IPS-20b (cell line): Measurements from ENCODE around the gene TSBP1.
"Not testable (repeated sequence)": the region's sequence is repeated elsewhere in the genome, so short reads cannot be mapped to it uniquely, and the experiment has no call there.

Source experiments
- H3K27ac ChIP-seq: one replicate; pipeline ENCODE4 v1.5.1; 2013; ENCODE audit warnings: low read length
- H3K27me3 ChIP-seq: 2 replicates; pipeline ENCODE4 v1.6.1; 2013; ENCODE audit warnings: mild to moderate bottlenecking, low read length, inconsistent platforms; ENCODE audit not compliant: insufficient read depth
- H3K36me3 ChIP-seq: 2 replicates; pipeline ENCODE4 v1.6.1; 2013; ENCODE audit warnings: low read depth, mild to moderate bottlenecking, inconsistent platforms, low read length, moderate library complexity; ENCODE audit not compliant: insufficient read depth
- H3K4me1 ChIP-seq: 2 replicates; pipeline ENCODE4 v1.6.1; 2013; ENCODE audit warnings: mild to moderate bottlenecking, control low read depth, inconsistent platforms, low read length, moderate library complexity; ENCODE audit not compliant: insufficient read depth
- H3K4me3 ChIP-seq: 2 replicates; pipeline ENCODE4 v1.5.1; 2013; ENCODE audit warnings: mild to moderate bottlenecking, low read length, inconsistent platforms
- H3K9ac ChIP-seq: 2 replicates; pipeline ENCODE4 v1.6.1; 2013; ENCODE audit warnings: low read depth, mild to moderate bottlenecking, inconsistent platforms, low read length, moderate library complexity
- H3K9me3 ChIP-seq: 2 replicates; pipeline ENCODE4 v1.6.1; 2013; ENCODE audit warnings: mild to moderate bottlenecking, low read depth, low read length, inconsistent platforms; ENCODE audit not compliant: insufficient read depth

TSBP1 gene

GRCh38 chr6:32369660-32370059 is 2.0 kb downstream of the TSBP1 start:
- Histone ChIP-seq H3K27me3 (no peaks in the 10 kb centered on the region), H3K27ac (no peak overlapping the region), H3K4me3 (no peak overlapping the region), H3K36me3 (no peaks in the 10 kb centered on the region), H3K9ac (no peak overlapping the region), H3K4me1 (no peaks in the 10 kb centered on the region), H3K9me3 (no peaks in the 10 kb centered on the region)

GRCh38 chr6:32367644-32368043 is 4.1 kb downstream of the TSBP1 start:
- Histone ChIP-seq H3K4me1 (no peaks in the 10 kb centered on the region), H3K27ac (no peak overlapping the region), H3K27me3 (no peaks in the 10 kb centered on the region), H3K36me3 (no peaks in the 10 kb centered on the region), H3K9ac (no peak overlapping the region), H3K4me3 (no peak overlapping the region), H3K9me3 (no peaks in the 10 kb centered on the region)

DNA sequence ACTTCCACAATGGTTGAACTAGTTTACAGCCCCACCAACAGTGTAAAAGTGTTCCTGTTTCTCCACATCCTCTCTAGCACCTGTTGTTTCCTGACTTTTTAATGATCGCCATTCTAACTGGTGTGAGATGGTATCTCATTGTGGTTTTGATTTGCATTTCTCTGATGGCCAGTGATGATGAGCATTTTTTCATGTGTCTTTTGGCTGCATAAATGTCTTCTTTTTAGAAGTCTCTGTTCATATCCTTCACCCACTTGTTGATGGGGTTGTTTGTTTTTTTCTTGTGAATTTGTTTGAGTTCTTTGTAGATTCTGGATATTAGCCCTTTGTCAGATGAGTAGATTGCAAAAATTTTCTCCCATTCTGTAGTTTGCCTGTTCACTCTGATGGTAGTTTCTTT is 12.5 kb downstream of the TSBP1 start:
- H3K27ac ChIP-seq, H3K36me3 ChIP-seq, H3K4me3 ChIP-seq, H3K9ac ChIP-seq, H3K4me1 ChIP-seq, H3K9me3 ChIP-seq, H3K27me3 ChIP-seq: not testable (repeated sequence)

- H3K4me3 ChIP-seq, H3K27me3 ChIP-seq, H3K27ac ChIP-seq, H3K36me3 ChIP-seq, H3K9me3 ChIP-seq, H3K9ac ChIP-seq, H3K4me1 ChIP-seq: not testable (repeated sequence)
Measured at GRCh38 chr6:32358548-32358947, 13.2 kb downstream of the TSBP1 start.

- no peaks in the 10 kb centered on the region for H3K36me3 ChIP-seq
- no peak overlapping the region for H3K4me3 ChIP-seq
- no peaks in the 10 kb centered on the region for H3K27me3 ChIP-seq
- no peak overlapping the region for H3K27ac ChIP-seq
- no peak overlapping the region for H3K9ac ChIP-seq
- no peaks in the 10 kb centered on the region for H3K4me1 ChIP-seq
- H3K9me3 ChIP-seq, result no peaks in the 10 kb centered on the region
Measured at GRCh38 chr6:32355018-32355417, 16.7 kb downstream of the TSBP1 start.

GRCh38 chr6:32353348-32353747 is 18.4 kb downstream of the TSBP1 start:
- Histone ChIP-seq H3K27ac (no peak overlapping the region), H3K4me3 (no peak overlapping the region), H3K9ac (no peak overlapping the region), H3K27me3 (no peaks in the 10 kb centered on the region), H3K4me1 (no peaks in the 10 kb centered on the region), H3K36me3 (no peaks in the 10 kb centered on the region), H3K9me3 (no peaks in the 10 kb centered on the region)

GRCh38 chr6:32340242-32340641 is 31.5 kb downstream of the TSBP1 start:
- no peaks in the 10 kb centered on the region for H3K9me3 ChIP-seq
- H3K4me1 ChIP-seq, result no peaks in the 10 kb centered on the region; the same call in 1 of the 2 replicates
- H3K27me3 ChIP-seq, result no peaks in the 10 kb centered on the region
- no peak overlapping the region for H3K4me3 ChIP-seq
- H3K36me3 ChIP-seq, result no peaks in the 10 kb centered on the region
- H3K27ac ChIP-seq, result no peak overlapping the region
- H3K9ac ChIP-seq, result no peak overlapping the region

DNA sequence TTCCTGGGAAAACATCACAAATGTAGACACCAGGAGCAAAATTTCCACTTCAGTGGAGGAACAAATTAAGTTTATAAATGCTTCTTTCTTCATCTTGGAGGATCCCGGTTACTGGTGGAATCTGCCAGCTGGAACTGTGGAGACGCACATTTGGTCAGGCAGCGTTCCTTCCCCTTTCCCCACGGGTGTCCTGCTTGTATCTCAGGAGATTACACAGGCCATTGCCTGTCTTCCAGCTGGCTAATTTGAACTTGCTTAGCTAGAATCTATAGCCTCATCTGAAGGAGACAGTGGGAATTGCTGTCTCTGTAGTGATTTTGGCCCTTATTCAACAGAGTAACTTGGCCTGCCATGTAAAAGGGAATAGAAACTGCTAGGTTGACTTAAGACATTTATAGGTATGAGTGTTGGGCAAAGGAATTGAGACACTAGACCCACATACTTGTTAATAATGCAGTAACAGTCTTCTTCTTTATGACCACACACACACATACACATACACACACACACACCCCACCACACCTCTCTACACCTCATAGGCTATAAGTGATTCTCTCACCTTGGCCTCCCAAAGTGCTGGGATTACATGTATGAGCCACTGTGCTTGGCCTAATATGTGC is 34.4 kb downstream of the TSBP1 start:
- Histone ChIP-seq H3K27me3 (no peaks in the 10 kb centered on the region), H3K27ac (no peak overlapping the region), H3K4me3 (no peak overlapping the region), H3K9me3 (no peaks in the 10 kb centered on the region), H3K9ac (no peak overlapping the region), H3K36me3 (no peaks in the 10 kb centered on the region), H3K4me1 (no peaks in the 10 kb centered on the region; the same call in 1 of the 2 replicates)

DNA sequence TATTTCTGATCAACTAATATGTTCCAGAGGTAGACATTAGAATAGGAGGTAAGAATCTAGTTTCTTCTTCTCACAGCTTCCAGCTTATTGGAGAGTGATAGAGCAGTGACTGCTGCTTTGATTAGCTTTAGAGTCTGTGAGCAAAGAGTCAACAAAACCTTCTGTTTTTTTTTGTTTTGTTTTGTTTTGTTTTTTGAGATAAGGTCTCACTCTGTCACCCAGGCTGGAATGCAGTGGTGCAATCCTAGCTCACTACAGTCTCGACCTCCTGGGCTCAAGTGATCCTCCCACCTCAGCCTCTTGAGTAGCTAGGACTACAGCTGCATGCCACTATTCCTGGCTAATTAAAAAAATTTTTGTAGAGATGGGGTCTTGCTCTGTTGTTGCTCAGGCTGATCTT is 39.3 kb downstream of the TSBP1 start:
- Histone ChIP-seq H3K36me3 (no peaks in the 10 kb centered on the region), H3K4me3 (no peak overlapping the region), H3K27me3 (no peaks in the 10 kb centered on the region), H3K4me1 (no peaks in the 10 kb centered on the region), H3K9me3 (no peaks in the 10 kb centered on the region), H3K9ac (no peak overlapping the region), H3K27ac (no peak overlapping the region)

GRCh38 chr6:32329141-32329540 is 42.6 kb downstream of the TSBP1 start:
- Histone ChIP-seq H3K27me3 (no peaks in the 10 kb centered on the region), H3K9me3 (no peaks in the 10 kb centered on the region), H3K27ac (no peak overlapping the region), H3K36me3 (no peaks in the 10 kb centered on the region), H3K9ac (no peak overlapping the region), H3K4me1 (no peaks in the 10 kb centered on the region), H3K4me3 (no peak overlapping the region)

DNA sequence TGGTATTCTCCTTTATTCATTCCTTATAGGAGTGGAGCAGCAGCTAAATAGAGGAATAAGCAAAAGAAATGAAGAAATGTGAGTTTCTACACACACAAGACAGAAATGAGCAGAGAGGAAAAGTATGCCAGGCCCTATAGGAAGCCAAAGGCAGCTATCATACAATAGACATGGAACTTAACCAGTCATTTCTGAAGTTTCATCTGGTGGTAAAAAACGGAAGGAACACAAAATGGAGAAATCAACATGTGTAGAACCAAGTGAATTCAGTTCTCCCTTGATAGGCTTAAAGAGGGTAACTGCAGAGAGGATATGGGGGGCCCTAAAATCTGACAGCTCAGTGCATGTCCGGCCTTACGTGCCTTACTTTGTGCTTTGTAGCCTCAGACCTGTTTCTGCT is 44.6 kb downstream of the TSBP1 start:
- Histone ChIP-seq H3K9ac (no peak overlapping the region), H3K36me3 (no peaks in the 10 kb centered on the region), H3K9me3 (no peaks in the 10 kb centered on the region), H3K27me3 (no peaks in the 10 kb centered on the region), H3K4me1 (no peaks in the 10 kb centered on the region), H3K27ac (no peak overlapping the region), H3K4me3 (no peak overlapping the region)

DNA sequence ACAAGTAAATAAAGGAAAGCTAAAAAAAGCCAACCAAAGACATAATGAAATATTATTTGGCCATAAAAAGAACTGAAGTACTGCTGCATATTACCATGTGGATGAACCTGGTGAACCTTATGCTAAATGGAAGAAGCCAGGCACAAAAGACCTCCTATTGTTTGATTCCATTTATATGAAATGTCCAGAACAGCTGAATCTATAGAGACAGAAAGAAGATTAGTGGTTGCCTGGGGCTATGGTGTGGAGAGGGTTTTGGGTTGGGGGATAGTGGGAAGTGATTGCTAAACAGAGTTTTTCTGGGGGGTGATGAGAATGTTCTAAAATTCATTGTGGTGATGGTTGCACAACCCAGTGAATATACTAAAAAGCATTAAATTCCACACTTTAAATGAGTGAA is 53.2 kb downstream of the TSBP1 start:
- Histone ChIP-seq H3K27me3 (no peaks in the 10 kb centered on the region), H3K4me1 (peaks cover 6% of the 10 kb centered on the region; the same call in 1 of the 2 replicates), H3K9ac (no peak overlapping the region), H3K4me3 (no peak overlapping the region), H3K9me3 (no peaks in the 10 kb centered on the region), H3K27ac (no peak overlapping the region), H3K36me3 (no peaks in the 10 kb centered on the region)
